Neural progenitor cell (in vitro differentiated cells): ENCODE results near the gene BBS9. TPM values are rescaled to one million over a fixed set of nuclear protein-coding genes. Genes with fewer than 3 reads are reported as not detected.

Experiments
- DNase-seq: peaks from one replicate; pipeline ENCODE4 v3.0.0-alpha.2; 2016; ENCODE audit warnings: low spot score
- H2AFZ ChIP-seq: fragments of 200-600 bp; sonication (generic); replicated peaks from 2 replicates; pipeline ENCODE4 v1.6.1; 2016; ENCODE audit warnings: antibody characterized with exemption
- H3F3A ChIP-seq: fragments of 200-600 bp; sonication (generic); 2 replicates; pipeline ENCODE4 v1.6.1; 2016; ENCODE audit warnings: antibody characterized with exemption, low read depth
- H3K27ac ChIP-seq: fragments of 200-600 bp; sonication (generic); 2 replicates; pipeline ENCODE4 v1.5.1; 2016; ENCODE audit warnings: mild to moderate bottlenecking
- H3K27me3 ChIP-seq: fragments of 200-600 bp; sonication (generic); 2 replicates; pipeline ENCODE4 v1.6.1; 2016; ENCODE audit warnings: mild to moderate bottlenecking, moderate library complexity
- H3K36me3 ChIP-seq: fragments of 200-600 bp; sonication (generic); 2 replicates; pipeline ENCODE4 v1.5.1; 2016
- H3K4me1 ChIP-seq: fragments of 200-600 bp; sonication (generic); 2 replicates; pipeline ENCODE4 v1.6.1; 2016; ENCODE audit warnings: mixed run types
- H3K4me2 ChIP-seq: fragments of 200-600 bp; sonication (generic); 2 replicates; pipeline ENCODE4 v1.6.1; 2016
- H3K4me3 ChIP-seq: fragments of 200-600 bp; sonication (generic); 2 replicates; pipeline ENCODE4 v1.5.1; 2016
- H3K79me2 ChIP-seq: fragments of 200-600 bp; sonication (generic); 2 replicates; pipeline ENCODE4 v1.6.1; 2016; ENCODE audit warnings: low read depth
- H3K9ac ChIP-seq: fragments of 200-600 bp; sonication (generic); 2 replicates; pipeline ENCODE4 v1.6.1; 2016
- H3K9me3 ChIP-seq: fragments of 200-600 bp; sonication (generic); 2 replicates; pipeline ENCODE4 v1.5.1; 2016; ENCODE audit warnings: low read depth
- H4K20me1 ChIP-seq: fragments of 200-600 bp; sonication (generic); 2 replicates; pipeline ENCODE4 v1.6.1; 2016; ENCODE audit warnings: low read depth
- H3K27ac Mint-ChIP-seq: 3 replicates; pipeline ENCODE4 v1.8.0; 2021; ENCODE audit warnings: mixed read lengths
- H3K27me3 Mint-ChIP-seq: 2 replicates; pipeline ENCODE4 v1.8.0; 2022; ENCODE audit warnings: low read depth, mild to moderate bottlenecking, inconsistent platforms, moderate library complexity, mixed read lengths; ENCODE audit not compliant: insufficient read depth
- H3K36me3 Mint-ChIP-seq: 3 replicates; pipeline ENCODE4 v1.8.0; 2021; ENCODE audit warnings: mixed read lengths
- H3K4me1 Mint-ChIP-seq: 3 replicates; pipeline ENCODE4 v1.8.0; 2021; ENCODE audit warnings: mixed read lengths
- H3K4me3 Mint-ChIP-seq: 3 replicates; pipeline ENCODE4 v1.8.0; 2021; ENCODE audit warnings: mild to moderate bottlenecking, moderate library complexity, mixed read lengths
- H3K9me3 Mint-ChIP-seq: 3 replicates; pipeline ENCODE4 v1.8.0; 2020; ENCODE audit warnings: mixed read lengths
- CTCF ChIP-seq: fragments of 200-600 bp; sonication (generic); IDR thresholded peaks from 2 replicates; pipeline ENCODE4 v1.5.1; 2017; ENCODE audit warnings: antibody characterized with exemption, mild to moderate bottlenecking
- EZH2 ChIP-seq: fragments of 200-600 bp; sonication (generic); IDR thresholded peaks from 2 replicates; pipeline ENCODE4 v1.6.1; 2017; ENCODE audit warnings: antibody characterized with exemption, mild to moderate bottlenecking, moderate library complexity
- EZH2phosphoT487 ChIP-seq: fragments of 200-600 bp; sonication (generic); IDR thresholded peaks from 2 replicates; pipeline ENCODE4 v1.6.1; 2017; ENCODE audit warnings: antibody characterized with exemption
- total RNA-seq: library from RNA; depleted of rRNA; stranded (reverse); fragments of >200 nt; gene quantifications from 2 replicates; pipeline ENCODE4 v1.2.3, GENCODE V29; 2015; ENCODE audit warnings: low replicate concordance

Gene BBS9
- total RNA-seq, 1 donor from 2014 or later = 40.3 TPM

GRCh38 chr7:33425929-33426678, 296.7 kb downstream of the BBS9 start:
- Histone ChIP-seq H2AFZ (no peak overlapping the region), H3K9ac (no peak overlapping the region), H3K79me2 (no peaks in the 10 kb centered on the region), H3K4me1 (peaks cover 23% of the 10 kb centered on the region), H4K20me1 (no peaks in the 10 kb centered on the region), H3K4me2 (no peak overlapping the region), H3F3A (no peaks in the 10 kb centered on the region), H3K36me3 (no peaks in the 10 kb centered on the region), H3K4me3 (no peak overlapping the region), H3K27me3 (no peaks in the 10 kb centered on the region), H3K27ac (peak overlapping the region; percentile 13), H3K9me3 (no peaks in the 10 kb centered on the region)
- Mint-ChIP-seq H3K27me3 (no peaks in the 10 kb centered on the region), H3K4me3 (no peak overlapping the region), H3K9me3 (no peaks in the 10 kb centered on the region), H3K36me3 (no peaks in the 10 kb centered on the region), H3K27ac (no peak overlapping the region), H3K4me1 (no peaks in the 10 kb centered on the region)
- TF ChIP-seq EZH2 (no peak), CTCF (no peak), EZH2phosphoT487 (no peak)
- DNase-seq = no peak

- no peak overlapping the region for H3K9ac ChIP-seq
- DNase-seq = no peak
- H3K4me2 ChIP-seq = no peak overlapping the region
- H3K4me3 ChIP-seq = no peak overlapping the region
- no peak overlapping the region for H3K27ac Mint-ChIP-seq
- H3K36me3 Mint-ChIP-seq = no peaks in the 10 kb centered on the region
- TF ChIP-seq EZH2 (no peak), EZH2phosphoT487 (no peak), CTCF (no peak)
- H3K79me2 ChIP-seq = no peaks in the 10 kb centered on the region
- H3K4me3 Mint-ChIP-seq = no peak overlapping the region
- no peak overlapping the region for H2AFZ ChIP-seq
- no peaks in the 10 kb centered on the region for H3F3A ChIP-seq
- no peaks in the 10 kb centered on the region for H3K36me3 ChIP-seq
- no peaks in the 10 kb centered on the region for H3K27me3 Mint-ChIP-seq
- H3K4me1 Mint-ChIP-seq = no peaks in the 10 kb centered on the region
- H3K4me1 ChIP-seq = peaks cover 23% of the 10 kb centered on the region
- H3K27me3 ChIP-seq = no peaks in the 10 kb centered on the region
- no peaks in the 10 kb centered on the region for H3K9me3 ChIP-seq
- no peaks in the 10 kb centered on the region for H4K20me1 ChIP-seq
- H3K9me3 Mint-ChIP-seq = no peaks in the 10 kb centered on the region
- no peak overlapping the region for H3K27ac ChIP-seq
Measured at GRCh38 chr7:33428415-33428814, 299.1 kb downstream of the BBS9 start.

- no peak overlapping the region for H3K27ac Mint-ChIP-seq
- no peaks in the 10 kb centered on the region for H3K27me3 Mint-ChIP-seq
- no peaks in the 10 kb centered on the region for H3K9me3 ChIP-seq
- TF ChIP-seq EZH2 (no peak), EZH2phosphoT487 (no peak), CTCF (no peak)
- DNase-seq = no peak
- no peaks in the 10 kb centered on the region for H4K20me1 ChIP-seq
- no peak overlapping the region for H2AFZ ChIP-seq
- H3K27ac ChIP-seq = no peak overlapping the region
- H3K4me3 Mint-ChIP-seq = no peak overlapping the region
- no peaks in the 10 kb centered on the region for H3K4me1 Mint-ChIP-seq
- H3K9me3 Mint-ChIP-seq = no peaks in the 10 kb centered on the region
- no peaks in the 10 kb centered on the region for H3F3A ChIP-seq
- H3K27me3 ChIP-seq = no peaks in the 10 kb centered on the region
- no peak overlapping the region for H3K9ac ChIP-seq
- H3K79me2 ChIP-seq = no peaks in the 10 kb centered on the region
- no peak overlapping the region for H3K4me3 ChIP-seq
- peaks cover 8% of the 10 kb centered on the region for H3K4me1 ChIP-seq
- no peaks in the 10 kb centered on the region for H3K36me3 ChIP-seq
- no peak overlapping the region for H3K4me2 ChIP-seq
- H3K36me3 Mint-ChIP-seq = no peaks in the 10 kb centered on the region
Measured at GRCh38 chr7:33431543-33431942, 302.2 kb downstream of the BBS9 start.
